DMS53 treated with DMSO at 0.1 percent for 48 hours (cell line): ENCODE results near the gene NEDD4.
"Not testable (repeated sequence)": the region's sequence is repeated elsewhere in the genome, so short reads cannot be mapped to it uniquely, and the experiment has no call there.

Experiments
- DNase-seq: peaks from one replicate; lab custom pipeline; 2025; ENCODE audit not compliant: unreplicated experiment; lab: John Stamatoyannopoulos, UW

NEDD4 gene

DNA sequence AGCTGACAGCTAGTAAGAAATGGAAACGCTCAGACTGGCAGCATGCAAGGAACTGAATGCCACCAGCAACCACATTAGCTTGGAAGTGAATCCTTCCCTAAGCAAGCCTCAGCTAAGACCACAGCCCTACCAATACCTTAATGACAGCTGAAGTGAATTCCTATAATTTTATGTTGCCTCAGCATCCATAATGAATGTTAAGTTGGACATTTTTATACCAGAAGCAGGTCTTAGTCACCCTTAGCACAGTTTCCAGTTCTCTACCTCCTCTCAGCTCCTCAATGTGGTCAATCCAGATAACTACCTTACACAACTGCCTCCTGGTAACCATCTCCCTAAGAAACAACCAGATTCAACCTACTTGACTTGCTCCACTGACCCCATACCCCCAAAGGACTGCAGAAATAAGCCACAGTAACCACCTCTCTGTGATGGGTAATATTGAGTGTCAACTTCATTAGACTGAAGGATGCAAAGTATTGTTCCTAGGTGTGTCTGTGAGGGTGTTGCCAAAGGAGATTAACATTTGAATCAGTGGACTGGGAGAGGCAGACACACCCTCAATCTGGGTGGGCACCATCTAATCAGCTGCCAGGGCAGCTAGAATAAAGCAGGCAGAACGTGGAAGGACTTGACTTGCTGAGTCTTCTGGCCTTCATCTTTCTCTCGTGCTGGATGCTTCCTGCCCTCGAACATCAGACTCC lies 33.5 kb downstream of the NEDD4 start:
- DNase-seq: no peak

DNA sequence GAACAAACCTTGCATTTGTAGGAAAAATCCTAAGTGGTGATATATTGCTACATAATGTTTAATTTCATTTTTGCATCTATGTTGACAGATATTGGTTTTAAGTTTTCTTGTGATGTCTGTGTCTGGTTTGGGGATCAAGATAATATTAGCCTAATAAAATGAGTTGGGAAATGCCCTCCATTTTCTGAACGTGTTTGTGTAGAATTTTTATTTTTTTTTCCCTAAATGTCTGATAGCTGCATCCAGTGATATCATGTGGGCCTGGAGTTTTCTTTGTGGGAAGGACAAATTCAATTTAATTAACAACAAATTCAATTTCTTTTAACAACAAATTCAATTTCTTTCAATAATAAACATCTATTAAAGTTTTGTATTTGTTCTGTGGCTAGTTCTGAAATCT lies 35.1 kb downstream of the NEDD4 start:
- peak; percentile 1 for DNase-seq

GRCh38 chr15:55954862-55955605 lies 38.4 kb downstream of the NEDD4 start:
- peak; percentile 29 for DNase-seq

GRCh38 chr15:55952501-55953274 lies 40.7 kb downstream of the NEDD4 start:
- not testable (repeated sequence) for DNase-seq

DNA sequence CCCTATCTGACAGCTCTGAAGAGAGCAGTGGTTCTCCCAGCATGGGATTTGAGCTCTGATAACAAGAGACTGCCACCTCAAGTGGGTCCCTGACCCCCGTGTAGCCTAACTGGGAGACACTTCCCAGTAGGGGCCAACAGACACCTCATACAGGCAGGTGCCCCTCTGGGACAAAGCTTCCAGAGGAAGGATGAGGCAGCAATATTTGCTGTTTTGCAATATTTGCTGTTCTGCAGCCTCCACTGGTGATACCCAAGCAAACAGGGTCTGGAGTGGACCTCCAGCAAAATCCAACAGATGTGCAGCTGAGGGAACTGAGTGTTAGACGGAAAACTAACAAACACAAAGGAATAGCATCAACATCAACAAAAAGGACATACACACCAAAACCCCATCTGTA lies 48.8 kb downstream of the NEDD4 start:
- not testable (repeated sequence) for DNase-seq

DNA sequence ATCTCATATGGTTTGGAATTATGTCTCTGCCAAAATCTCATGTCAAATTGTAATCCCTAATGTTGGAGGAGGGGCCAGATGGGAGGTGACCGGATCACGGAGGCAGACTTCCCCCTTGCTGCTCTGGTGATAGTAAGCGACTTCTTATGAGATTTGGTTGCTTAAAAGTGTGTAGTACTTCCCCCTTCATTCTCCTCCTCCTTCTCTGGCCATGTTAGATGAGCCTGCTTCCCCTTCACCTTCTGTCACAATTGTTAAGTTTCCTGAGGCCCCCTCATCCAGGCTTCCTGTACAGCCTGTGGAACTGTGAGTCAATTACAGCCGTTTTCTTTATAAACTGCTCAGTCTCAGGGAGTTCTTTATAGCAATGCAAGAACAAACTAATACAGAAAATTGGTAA lies 51.1 kb downstream of the NEDD4 start:
- no peak for DNase-seq

DNA sequence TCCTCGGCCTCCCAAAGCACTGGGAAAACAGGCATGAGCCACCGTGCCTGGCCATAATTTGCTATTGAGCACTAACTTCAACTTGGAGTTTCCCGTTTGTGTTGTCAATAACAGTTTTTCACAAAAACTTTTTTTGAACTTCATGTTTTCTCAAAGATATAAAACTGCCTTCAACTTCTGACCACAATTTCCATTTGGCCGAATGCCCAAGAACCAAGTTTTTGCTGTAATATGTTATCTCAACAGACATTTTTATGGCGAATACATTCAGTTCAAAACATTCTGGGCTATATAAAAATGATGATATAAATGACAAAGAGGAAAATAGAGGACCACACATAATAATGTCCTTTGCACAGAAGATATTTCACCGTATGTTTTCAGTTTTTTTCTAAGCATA lies 56.4 kb downstream of the NEDD4 start:
- DNase-seq: no peak

- DNase-seq: no peak
These were observed 64.5 kb downstream of the NEDD4 start for GRCh38 chr15:55928955-55929354.

DNA sequence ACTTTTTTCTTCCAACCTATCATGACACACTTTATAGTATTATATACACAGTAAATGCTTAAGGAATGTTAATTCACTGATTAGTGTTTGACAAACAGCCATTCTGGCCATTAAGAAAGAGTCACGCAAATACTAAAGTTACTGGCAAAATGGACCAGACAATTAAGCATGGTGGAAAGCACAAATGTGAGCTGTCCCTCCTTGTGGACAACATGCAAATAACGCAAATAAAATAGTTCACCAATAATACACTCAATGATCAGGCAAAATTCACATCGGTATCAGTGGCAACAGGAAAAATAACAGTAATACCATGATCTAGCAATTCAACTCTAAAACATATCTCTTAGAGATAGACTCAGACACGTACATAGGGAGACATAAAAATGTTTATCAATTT lies 71.7 kb downstream of the NEDD4 start:
- DNase-seq: no peak

DNA sequence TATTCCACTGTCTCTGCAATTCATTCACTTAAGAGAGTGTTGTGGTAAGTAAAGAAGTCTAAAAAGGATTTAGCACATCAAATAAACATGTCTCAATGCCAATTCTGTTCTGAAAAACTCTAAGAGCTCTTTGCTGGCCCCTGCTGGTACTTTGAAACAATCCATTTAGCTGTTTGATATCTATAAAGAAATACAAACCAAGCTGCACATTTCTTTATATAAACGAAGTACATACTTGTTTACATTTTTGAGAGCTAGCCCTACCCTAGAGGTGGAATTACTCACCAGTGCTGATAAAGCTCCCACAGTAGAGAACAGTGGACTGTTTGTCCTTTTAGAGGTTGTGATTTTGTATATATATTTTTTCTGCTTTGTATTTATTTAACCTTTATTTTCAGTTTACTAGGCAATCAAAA lies 75.5 kb downstream of the NEDD4 start:
- peak; percentile 34 for DNase-seq

DNA sequence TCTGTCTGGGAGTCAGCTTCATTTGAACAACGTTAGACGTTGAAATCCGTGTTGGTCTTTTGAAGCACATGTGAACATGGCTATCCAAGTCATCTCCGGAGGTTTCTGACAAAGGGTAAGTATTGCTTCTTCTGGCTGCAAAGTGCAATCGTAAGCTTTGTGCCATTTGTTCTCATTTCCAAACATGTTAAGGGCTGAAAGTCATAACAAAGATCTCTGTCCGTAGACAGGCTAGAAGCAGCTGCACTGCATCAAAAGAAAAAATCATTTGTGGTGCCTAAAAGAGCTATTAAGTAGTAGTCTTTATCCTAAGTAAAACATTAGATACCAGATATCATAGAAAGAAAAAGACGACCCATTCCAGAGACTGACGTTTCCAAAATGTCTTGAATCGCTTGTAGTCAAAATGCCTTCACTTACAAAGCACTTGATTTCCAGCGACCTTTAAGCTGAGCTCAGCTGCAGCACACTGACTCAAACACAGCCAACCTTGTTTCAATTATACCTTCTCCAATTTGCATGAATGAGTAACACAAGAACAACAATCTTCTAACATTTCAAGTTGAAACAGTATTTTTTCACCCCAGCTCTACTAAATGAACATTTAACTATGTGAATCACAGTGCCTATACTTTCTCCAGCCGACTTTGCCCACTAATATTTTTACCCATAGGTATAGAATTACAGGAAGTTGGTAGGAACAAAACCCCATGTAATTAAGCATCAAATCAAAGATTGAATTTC lies 76.6 kb downstream of the NEDD4 start:
- DNase-seq: no peak

DNA sequence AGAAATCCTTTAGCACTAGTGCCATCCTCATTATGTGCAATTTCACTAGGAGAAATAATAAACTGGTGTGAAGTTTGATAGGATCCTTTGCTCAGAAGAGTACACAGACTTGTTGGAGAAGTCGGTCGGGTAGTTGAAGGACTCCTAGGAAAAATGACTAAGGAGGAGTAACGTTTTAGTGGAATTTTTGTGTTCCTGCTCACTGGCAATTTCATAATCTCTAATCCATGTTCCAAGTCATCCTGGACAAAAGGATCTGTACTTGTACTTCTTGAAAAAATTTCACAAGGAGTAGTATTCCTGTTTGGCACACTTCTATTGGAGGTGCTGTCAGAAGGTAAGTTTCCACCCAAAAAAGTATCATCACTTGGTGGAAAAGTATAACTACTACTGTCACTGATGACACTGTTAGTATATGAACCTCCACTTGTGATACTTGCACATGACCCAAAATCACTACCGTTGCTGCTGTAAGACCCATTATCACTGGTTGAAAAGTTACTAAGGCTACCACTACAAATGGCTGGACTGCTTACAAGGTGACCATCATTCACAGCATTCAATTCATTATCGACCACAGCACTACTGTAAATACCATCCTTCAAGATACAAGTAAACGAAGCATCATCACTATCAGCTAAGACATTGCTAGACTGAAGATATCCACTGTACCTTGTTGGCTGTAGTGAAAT lies 77.4 kb downstream of the NEDD4 start:
- no peak for DNase-seq

DNA sequence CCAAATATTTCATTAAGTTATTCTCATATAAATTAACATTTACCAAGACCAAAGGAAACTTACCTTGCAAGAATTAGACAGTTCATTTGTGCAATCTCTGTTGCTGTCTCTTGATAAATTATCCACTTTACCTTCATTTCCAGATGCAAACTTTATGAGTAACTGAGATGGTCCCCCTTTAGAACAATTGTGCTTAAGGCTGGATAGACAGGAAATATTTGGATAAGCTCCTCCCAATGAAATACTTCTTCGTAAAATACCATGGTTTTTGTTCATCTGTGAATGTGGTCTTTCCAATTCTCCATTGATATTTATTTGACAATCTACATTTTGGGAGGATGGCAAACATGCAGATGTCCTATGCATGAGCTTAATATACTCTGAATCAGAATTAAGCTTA lies 78.2 kb downstream of the NEDD4 start:
- no peak for DNase-seq

- no peak for DNase-seq
These were observed 79.0 kb downstream of the NEDD4 start for GRCh38 chr15:55914446-55914845.

DNA sequence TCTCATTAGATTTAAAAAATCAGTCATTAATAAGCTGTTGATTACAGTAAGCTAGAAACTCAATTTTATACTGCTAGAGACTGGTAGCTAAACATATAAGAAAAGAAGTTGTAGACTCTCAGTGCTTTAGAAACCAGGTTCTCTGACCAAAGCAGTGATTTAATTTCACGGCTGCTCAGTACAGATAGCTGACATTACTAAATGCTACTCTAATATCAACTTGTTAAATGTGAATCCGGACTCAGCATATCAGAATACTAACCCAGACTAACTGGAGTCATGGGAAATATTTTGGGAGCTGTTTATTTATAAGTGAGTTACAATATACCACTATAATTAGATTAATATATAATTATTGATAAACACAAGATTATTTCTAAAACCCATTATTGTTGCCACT lies 80.4 kb downstream of the NEDD4 start:
- no peak for DNase-seq

- DNase-seq: no peak
These were observed 84.2 kb downstream of the NEDD4 start for GRCh38 chr15:55909036-55909811.

- DNase-seq: no peak
These were observed 85.6 kb downstream of the NEDD4 start for GRCh38 chr15:55907797-55908196.

DNA sequence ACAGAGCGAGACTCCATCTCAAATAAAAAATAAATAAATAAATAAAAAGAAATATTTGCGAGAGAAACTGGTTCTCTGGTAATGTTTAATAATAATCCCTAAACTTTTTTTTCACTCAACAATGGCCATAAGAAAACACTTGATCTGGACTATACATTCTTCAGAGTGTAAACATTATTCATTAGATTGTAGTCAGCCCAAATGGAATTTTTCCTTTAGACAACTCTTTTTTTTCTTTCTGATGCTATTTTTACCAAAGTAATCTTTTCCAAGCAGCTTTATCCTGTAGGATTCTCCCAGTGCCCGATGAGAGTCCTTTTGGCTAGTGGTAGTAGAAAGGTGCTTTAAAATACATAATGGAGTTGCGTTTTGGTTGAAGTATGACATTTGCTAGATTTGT lies 90.4 kb downstream of the NEDD4 start:
- no peak for DNase-seq

- no peak for DNase-seq
These were observed 93.4 kb downstream of the NEDD4 start for GRCh38 chr15:55900019-55900418.

GRCh38 chr15:55899537-55899936 lies 93.9 kb downstream of the NEDD4 start:
- no peak for DNase-seq
